Testis (tissue), 2 donors: ENCODE measurements around the gene EEFSEC.

Experiments used
- CTCF ChIP-seq, 3 experiments: fragments of 450-650 bp in 2 of 3; fragments of 200-600 bp in 1 of 3; sonication (generic) in 1 of 3; IDR thresholded peaks; one replicate each; pipeline ENCODE4 v1.5.1; 2016 to 2019; ENCODE audit warnings: antibody characterized with exemption in 3 of 3, mild to moderate bottlenecking in 2 of 3, moderate library complexity in 1 of 3
- POLR2A ChIP-seq: fragments of 450-650 bp; IDR thresholded peaks from one replicate; pipeline ENCODE4 v1.6.1; 2017; ENCODE audit warnings: antibody characterized with exemption, mild to moderate bottlenecking, moderate library complexity

DNA sequence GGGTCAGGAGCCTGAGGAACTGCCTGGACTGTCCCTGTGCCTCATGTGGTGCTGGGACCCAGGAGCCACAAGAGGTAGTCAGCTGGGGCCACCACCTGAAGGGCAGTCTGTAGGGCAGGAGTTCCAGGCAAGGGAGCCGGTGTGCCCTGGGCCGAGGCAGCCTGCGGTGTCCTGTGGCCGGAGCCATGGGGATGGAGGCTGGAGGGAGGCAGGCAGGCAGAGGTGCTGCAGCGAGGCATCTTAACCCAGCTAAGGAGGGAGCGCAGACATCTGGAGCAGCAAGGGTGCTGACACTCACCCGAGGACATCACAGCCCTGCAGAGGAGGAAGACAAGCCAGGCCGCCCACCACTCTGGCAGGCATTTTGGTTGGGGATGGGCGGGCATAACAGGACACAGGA, 235.7 kb downstream of the EEFSEC start:
- TF ChIP-seq CTCF (IDR thresholded peaks at IDR 0.05) (no peak), POLR2A (no peak)
